ENCODE results near the gene EFNA3.

DNA sequence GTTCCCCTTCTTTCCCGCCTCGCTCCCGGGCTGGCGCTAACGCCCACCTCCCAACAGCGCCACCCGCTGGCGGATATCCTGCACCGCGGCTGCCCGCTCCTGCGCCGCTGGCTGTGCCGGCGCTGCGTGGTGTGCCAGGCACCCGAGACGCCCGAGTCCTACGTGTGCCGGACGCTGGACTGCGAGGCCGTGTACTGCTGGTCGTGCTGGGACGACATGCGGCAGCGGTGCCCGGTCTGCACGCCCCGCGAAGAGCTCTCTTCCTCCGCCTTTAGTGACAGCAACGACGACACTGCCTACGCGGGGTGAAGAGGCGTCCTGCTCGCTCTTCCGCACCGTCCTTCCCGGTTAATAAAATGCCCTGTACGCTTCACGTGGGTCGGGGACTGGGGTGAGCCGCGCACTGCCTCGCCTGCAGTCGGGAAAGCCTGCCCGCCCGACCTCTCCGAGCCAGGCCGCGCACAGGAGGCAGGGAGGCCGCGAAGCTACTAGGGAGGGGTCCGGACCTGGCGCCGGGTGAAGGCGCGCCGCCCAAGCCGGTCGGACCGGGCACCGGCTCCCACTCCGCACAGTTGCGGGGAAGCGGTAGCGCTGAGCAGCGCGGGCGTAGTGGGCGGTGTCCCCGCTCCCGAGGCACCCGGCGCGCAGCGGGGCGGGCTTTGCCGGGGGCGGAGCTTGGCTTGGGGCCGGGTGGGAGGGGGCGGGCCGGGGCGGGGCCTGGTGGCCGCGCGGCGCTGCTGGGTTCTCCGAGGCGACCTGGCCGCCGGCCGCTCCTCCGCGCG is 27.9 kb upstream of the EFNA3 start, which contains the start of gene ADAM15:
- TF ChIP-seq, protein P1, sequence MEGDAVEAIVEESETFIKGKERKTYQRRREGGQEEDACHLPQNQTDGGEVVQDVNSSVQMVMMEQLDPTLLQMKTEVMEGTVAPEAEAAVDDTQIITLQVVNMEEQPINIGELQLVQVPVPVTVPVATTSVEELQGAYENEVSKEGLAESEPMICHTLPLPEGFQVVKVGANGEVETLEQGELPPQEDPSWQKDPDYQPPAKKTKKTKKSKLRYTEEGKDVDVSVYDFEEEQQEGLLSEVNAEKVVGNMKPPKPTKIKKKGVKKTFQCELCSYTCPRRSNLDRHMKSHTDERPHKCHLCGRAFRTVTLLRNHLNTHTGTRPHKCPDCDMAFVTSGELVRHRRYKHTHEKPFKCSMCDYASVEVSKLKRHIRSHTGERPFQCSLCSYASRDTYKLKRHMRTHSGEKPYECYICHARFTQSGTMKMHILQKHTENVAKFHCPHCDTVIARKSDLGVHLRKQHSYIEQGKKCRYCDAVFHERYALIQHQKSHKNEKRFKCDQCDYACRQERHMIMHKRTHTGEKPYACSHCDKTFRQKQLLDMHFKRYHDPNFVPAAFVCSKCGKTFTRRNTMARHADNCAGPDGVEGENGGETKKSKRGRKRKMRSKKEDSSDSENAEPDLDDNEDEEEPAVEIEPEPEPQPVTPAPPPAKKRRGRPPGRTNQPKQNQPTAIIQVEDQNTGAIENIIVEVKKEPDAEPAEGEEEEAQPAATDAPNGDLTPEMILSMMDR (IDR thresholded peaks at IDR 0.05): peak; percentile 97
- TF ChIP-seq, protein P2, sequence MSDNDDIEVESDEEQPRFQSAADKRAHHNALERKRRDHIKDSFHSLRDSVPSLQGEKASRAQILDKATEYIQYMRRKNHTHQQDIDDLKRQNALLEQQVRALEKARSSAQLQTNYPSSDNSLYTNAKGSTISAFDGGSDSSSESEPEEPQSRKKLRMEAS (CRISPR knock-in tag; IDR thresholded peaks at IDR 0.05): peak; percentile 95
- TF ChIP-seq, protein P3, sequence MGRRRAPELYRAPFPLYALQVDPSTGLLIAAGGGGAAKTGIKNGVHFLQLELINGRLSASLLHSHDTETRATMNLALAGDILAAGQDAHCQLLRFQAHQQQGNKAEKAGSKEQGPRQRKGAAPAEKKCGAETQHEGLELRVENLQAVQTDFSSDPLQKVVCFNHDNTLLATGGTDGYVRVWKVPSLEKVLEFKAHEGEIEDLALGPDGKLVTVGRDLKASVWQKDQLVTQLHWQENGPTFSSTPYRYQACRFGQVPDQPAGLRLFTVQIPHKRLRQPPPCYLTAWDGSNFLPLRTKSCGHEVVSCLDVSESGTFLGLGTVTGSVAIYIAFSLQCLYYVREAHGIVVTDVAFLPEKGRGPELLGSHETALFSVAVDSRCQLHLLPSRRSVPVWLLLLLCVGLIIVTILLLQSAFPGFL (CRISPR knock-in tag; IDR thresholded peaks at IDR 0.05; ENCODE audit: borderline replicate concordance): no peak
- 0 out of 2 replicates have a peak, but pooled peaks have one; percentile 47 for TF ChIP-seq TEAD4 (CRISPR knock-in tag; IDR thresholded peaks at IDR 0.05)
- TF ChIP-seq ZNF263 (CRISPR knock-in tag; IDR thresholded peaks at IDR 0.05; ENCODE audit: low read depth): no peak
- TF ChIP-seq, protein P4, sequence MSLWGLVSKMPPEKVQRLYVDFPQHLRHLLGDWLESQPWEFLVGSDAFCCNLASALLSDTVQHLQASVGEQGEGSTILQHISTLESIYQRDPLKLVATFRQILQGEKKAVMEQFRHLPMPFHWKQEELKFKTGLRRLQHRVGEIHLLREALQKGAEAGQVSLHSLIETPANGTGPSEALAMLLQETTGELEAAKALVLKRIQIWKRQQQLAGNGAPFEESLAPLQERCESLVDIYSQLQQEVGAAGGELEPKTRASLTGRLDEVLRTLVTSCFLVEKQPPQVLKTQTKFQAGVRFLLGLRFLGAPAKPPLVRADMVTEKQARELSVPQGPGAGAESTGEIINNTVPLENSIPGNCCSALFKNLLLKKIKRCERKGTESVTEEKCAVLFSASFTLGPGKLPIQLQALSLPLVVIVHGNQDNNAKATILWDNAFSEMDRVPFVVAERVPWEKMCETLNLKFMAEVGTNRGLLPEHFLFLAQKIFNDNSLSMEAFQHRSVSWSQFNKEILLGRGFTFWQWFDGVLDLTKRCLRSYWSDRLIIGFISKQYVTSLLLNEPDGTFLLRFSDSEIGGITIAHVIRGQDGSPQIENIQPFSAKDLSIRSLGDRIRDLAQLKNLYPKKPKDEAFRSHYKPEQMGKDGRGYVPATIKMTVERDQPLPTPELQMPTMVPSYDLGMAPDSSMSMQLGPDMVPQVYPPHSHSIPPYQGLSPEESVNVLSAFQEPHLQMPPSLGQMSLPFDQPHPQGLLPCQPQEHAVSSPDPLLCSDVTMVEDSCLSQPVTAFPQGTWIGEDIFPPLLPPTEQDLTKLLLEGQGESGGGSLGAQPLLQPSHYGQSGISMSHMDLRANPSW (CRISPR knock-in tag; conservative IDR thresholded peaks at IDR 0.05; ENCODE audit: low read depth): no peak
- no peak for TF ChIP-seq ELF4 (CRISPR knock-in tag; IDR thresholded peaks at IDR 0.05; ENCODE audit: low read depth)
- no peak; the same call in 1 of the 2 replicates for TF ChIP-seq ATF1 (CRISPR knock-in tag; IDR thresholded peaks at IDR 0.05)
- TF ChIP-seq, protein P5, sequence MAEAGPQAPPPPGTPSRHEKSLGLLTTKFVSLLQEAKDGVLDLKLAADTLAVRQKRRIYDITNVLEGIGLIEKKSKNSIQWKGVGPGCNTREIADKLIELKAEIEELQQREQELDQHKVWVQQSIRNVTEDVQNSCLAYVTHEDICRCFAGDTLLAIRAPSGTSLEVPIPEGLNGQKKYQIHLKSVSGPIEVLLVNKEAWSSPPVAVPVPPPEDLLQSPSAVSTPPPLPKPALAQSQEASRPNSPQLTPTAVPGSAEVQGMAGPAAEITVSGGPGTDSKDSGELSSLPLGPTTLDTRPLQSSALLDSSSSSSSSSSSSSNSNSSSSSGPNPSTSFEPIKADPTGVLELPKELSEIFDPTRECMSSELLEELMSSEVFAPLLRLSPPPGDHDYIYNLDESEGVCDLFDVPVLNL (CRISPR knock-in tag; IDR thresholded peaks at IDR 0.05; ENCODE audit: borderline replicate concordance, low read depth): peak; percentile 95
- no peak for TF ChIP-seq JUN (CRISPR knock-in tag; IDR thresholded peaks at IDR 0.05)
- peak; percentile 83; the same call in 1 of the 2 replicates for TF ChIP-seq TCF7 (CRISPR knock-in tag; IDR thresholded peaks at IDR 0.05; ENCODE audit: low read depth)
- TF ChIP-seq NFYB (CRISPR knock-in tag; conservative IDR thresholded peaks at IDR 0.05; ENCODE audit: low read depth): no peak
